ENCODE data around the gene AKAP13. TPM values are rescaled to one million over a fixed set of nuclear protein-coding genes. Genes with fewer than 3 reads are reported as not detected.

AKAP13 gene
- total and polyA plus RNA-seq, 2 of the 13 experiments (the other 11 are each of a cell fraction or from before 2014, with no cell fraction given), result 6.7 to 27.1 TPM

DNA sequence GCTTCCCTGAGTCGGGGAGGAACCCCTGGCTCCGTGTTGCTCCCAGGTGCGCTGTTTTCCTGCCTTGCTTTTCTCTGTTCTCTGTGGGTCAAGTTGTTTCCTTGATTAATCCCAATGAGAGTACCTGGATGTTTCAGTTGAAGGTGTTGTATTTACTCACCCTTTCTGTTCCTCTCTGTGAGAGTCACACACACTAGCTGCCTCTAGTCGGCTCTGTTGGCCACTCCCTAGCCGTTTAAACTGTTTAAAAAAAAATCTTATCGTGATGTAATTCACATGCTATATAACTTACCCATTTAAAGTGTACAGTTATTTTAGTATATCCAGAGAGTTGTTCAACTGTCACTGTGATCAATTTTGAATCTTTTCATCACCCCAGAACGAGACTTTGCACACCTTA, 74.0 kb downstream of the AKAP13 start:
- H3K27ac ChIP-seq (ENCODE audit: extremely low read length, insufficient read depth, low read length), result no peak overlapping the region
- WGBS (ENCODE audit: low lambda C conversion rate), result 65% methylated on average over 7 of the region's 7 CpGs
- H3K79me2 ChIP-seq (ENCODE audit: insufficient read depth, low read length), result peaks cover 34% of the 10 kb centered on the region
- no peaks in the 10 kb centered on the region for H3K27me3 ChIP-seq (ENCODE audit: control insufficient read depth in 1 of 2, insufficient read depth in 2 of 2, low read length in 2 of 2)
- H3K9ac ChIP-seq (ENCODE audit: insufficient read depth, low read depth, low read length), result no peak overlapping the region
- CTCF ChIA-PET (ENCODE audit: low intra/inter-chr PET ratio, low total read pairs), result no interaction called here
- BruUV-seq (replicated peaks), result no TSS peak
- in situ Hi-C loops (cut with HindIII; ENCODE audit: extremely low pct_ligation_motif_present, low pct_unique_long_range_greater_than_20kb), result no loop called here
- ATAC-seq (peak; percentile 59), DNase-seq (ENCODE audit: low spot score) (no peak), FAIRE-seq (no peak)
- peaks cover 11% of the 10 kb centered on the region for H3K4me1 ChIP-seq (ENCODE audit: insufficient read depth, low read length)
- POLR2A ChIA-PET, result no interaction called here
- no peak for TF ChIP-seq ZBTB38 (CRISPR knock-in tag; IDR thresholded peaks at IDR 0.05)
- TF ChIP-seq, protein P1, sequence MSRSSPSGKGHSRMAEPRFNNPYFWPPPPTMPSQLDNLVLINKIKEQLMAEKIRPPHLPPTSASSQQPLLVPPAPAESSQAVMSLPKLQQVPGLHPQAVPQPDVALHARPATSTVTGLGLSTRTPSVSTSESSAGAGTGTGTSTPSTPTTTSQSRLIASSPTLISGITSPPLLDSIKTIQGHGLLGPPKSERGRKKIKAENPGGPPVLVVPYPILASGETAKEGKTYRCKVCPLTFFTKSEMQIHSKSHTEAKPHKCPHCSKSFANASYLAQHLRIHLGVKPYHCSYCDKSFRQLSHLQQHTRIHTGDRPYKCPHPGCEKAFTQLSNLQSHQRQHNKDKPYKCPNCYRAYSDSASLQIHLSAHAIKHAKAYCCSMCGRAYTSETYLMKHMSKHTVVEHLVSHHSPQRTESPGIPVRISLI (CRISPR knock-in tag; IDR thresholded peaks at IDR 0.05; ENCODE audit: borderline replicate concordance), result 0 out of 2 replicates have a peak, but pooled peaks have one; percentile 10
- TF ChIP-seq GPN1 (CRISPR knock-in tag; IDR thresholded peaks at IDR 0.05; ENCODE audit: borderline replicate concordance), result no peak
- TF ChIP-seq ZNF724P (CRISPR knock-in tag; IDR thresholded peaks at IDR 0.05; ENCODE audit: borderline replicate concordance), result no peak
- no peak for TF ChIP-seq JUN (CRISPR knock-in tag; IDR thresholded peaks at IDR 0.05)
- no peak for TF ChIP-seq HNRNPL (IDR thresholded peaks at IDR 0.05; ENCODE audit: low read depth, low read length)
- intact Hi-C loops (cut with micrococcal nuclease; ENCODE audit: unreplicated experiment), result no loop called here
- H2AFZ ChIP-seq (ENCODE audit: low read length), result no peak overlapping the region
- H3K4me2 ChIP-seq (ENCODE audit: low read depth, low read length), result no peak overlapping the region
- peaks cover 22% of the 10 kb centered on the region for H3K9me3 ChIP-seq (ENCODE audit: low read length)
- no peaks in the 10 kb centered on the region; a peak in 1 of 5 replicates for H3K36me3 ChIP-seq (replicated peaks in 1 of 2; ENCODE audit: control insufficient read depth in 1 of 2, insufficient read depth in 2 of 2, low read length in 2 of 2)
- H4K20me1 ChIP-seq (ENCODE audit: insufficient read depth, low read length), result no peaks in the 10 kb centered on the region; the same call in 1 of the 2 replicates
- H3K4me3 ChIP-seq (replicated peaks in 1 of 3; ENCODE audit: insufficient read depth in 1 of 3, low read depth in 2 of 3, low read length in 3 of 3), result no peak overlapping the region

DNA sequence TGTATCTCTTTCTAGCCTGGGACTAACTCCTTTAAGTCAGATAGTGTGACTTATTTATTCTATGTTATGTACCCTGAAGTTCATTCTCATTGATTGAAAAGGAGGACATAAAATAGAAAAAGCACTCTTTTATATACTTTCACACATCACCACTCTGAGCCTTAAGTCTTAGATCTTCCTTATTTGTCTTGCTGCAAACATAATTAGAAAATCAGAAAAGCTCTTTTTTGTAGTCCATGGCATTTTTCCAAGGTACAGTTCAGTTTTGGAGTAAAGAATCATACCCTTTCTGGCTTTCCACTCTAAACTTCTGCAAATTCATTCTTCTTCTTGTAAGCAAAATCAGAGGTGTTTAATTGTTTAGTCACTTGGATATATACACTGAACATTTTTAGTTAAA, 75.5 kb downstream of the AKAP13 start:
- peaks cover 11% of the 10 kb centered on the region for H3K4me1 ChIP-seq (ENCODE audit: insufficient read depth, low read length)
- peaks cover 21% of the 10 kb centered on the region for H3K79me2 ChIP-seq (ENCODE audit: insufficient read depth, low read length)
- no peak overlapping the region for H3K4me3 ChIP-seq (replicated peaks in 1 of 3; ENCODE audit: insufficient read depth in 1 of 3, low read depth in 2 of 3, low read length in 3 of 3)
- no peak overlapping the region for H3K27ac ChIP-seq (ENCODE audit: extremely low read length, insufficient read depth, low read length)
- H3K27me3 ChIP-seq (ENCODE audit: control insufficient read depth in 1 of 2, insufficient read depth in 2 of 2, low read length in 2 of 2), result no peaks in the 10 kb centered on the region
- no peak overlapping the region for H2AFZ ChIP-seq (ENCODE audit: low read length)
- no peaks in the 10 kb centered on the region; the same call in 1 of the 2 replicates for H4K20me1 ChIP-seq (ENCODE audit: insufficient read depth, low read length)
- no TSS peak for BruUV-seq (replicated peaks)
- intact Hi-C loops (cut with micrococcal nuclease; ENCODE audit: unreplicated experiment), result no loop called here
- no peak for FAIRE-seq
- CTCF ChIA-PET (ENCODE audit: low intra/inter-chr PET ratio, low total read pairs), result no interaction called here
- H3K36me3 ChIP-seq (replicated peaks in 1 of 2; ENCODE audit: control insufficient read depth in 1 of 2, insufficient read depth in 2 of 2, low read length in 2 of 2), result no peaks in the 10 kb centered on the region; a peak in 1 of 5 replicates
- ATAC-seq, result no peak
- POLR2A ChIA-PET, result no interaction called here
- no peak overlapping the region for H3K9ac ChIP-seq (ENCODE audit: insufficient read depth, low read depth, low read length)
- H3K4me2 ChIP-seq (ENCODE audit: low read depth, low read length), result no peak overlapping the region
- DNase-seq (ENCODE audit: low spot score), result no peak
- in situ Hi-C loops (cut with HindIII; ENCODE audit: extremely low pct_ligation_motif_present, low pct_unique_long_range_greater_than_20kb), result no loop called here
- peaks cover 7% of the 10 kb centered on the region; the same call in 1 of the 2 replicates for H3K9me3 ChIP-seq (ENCODE audit: low read length)
- TF ChIP-seq, protein P2, sequence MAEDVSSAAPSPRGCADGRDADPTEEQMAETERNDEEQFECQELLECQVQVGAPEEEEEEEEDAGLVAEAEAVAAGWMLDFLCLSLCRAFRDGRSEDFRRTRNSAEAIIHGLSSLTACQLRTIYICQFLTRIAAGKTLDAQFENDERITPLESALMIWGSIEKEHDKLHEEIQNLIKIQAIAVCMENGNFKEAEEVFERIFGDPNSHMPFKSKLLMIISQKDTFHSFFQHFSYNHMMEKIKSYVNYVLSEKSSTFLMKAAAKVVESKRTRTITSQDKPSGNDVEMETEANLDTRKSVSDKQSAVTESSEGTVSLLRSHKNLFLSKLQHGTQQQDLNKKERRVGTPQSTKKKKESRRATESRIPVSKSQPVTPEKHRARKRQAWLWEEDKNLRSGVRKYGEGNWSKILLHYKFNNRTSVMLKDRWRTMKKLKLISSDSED (CRISPR knock-in tag; IDR thresholded peaks at IDR 0.05), result no peak
- TF ChIP-seq ZMYM4 (CRISPR knock-in tag; IDR thresholded peaks at IDR 0.05) (no peak), ZKSCAN1 (IDR thresholded peaks at IDR 0.05; ENCODE audit: low read length) (no peak), MTF1 (CRISPR knock-in tag; IDR thresholded peaks at IDR 0.05) (no peak), TBL1XR1 (IDR thresholded peaks at IDR 0.05; ENCODE audit: borderline replicate concordance, low read length, partially characterized antibody) (no peak), FOSL1 (CRISPR knock-in tag; IDR thresholded peaks at IDR 0.05; ENCODE audit: borderline replicate concordance) (no peak), ZNF564 (CRISPR knock-in tag; IDR thresholded peaks at IDR 0.05) (no peak), KLF11 (CRISPR knock-in tag; IDR thresholded peaks at IDR 0.05) (no peak), ZIK1 (CRISPR knock-in tag; IDR thresholded peaks at IDR 0.05; ENCODE audit: borderline replicate concordance, low read depth) (no peak), HOXA7 (CRISPR knock-in tag; IDR thresholded peaks at IDR 0.05) (no peak)
- TF ChIP-seq, protein P3, sequence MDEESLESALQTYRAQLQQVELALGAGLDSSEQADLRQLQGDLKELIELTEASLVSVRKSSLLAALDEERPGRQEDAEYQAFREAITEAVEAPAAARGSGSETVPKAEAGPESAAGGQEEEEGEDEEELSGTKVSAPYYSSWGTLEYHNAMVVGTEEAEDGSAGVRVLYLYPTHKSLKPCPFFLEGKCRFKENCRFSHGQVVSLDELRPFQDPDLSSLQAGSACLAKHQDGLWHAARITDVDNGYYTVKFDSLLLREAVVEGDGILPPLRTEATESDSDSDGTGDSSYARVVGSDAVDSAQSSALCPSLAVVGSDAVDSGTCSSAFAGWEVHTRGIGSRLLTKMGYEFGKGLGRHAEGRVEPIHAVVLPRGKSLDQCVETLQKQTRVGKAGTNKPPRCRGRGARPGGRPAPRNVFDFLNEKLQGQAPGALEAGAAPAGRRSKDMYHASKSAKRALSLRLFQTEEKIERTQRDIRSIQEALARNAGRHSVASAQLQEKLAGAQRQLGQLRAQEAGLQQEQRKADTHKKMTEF (CRISPR knock-in tag; IDR thresholded peaks at IDR 0.05), result no peak
